SIG-M5 (cell line): ENCODE data around the gene CTTNBP2.

ENCODE experiments used
- DNase-seq: peaks from one replicate; lab custom pipeline; 2025; lab: John Stamatoyannopoulos, UW

The CTTNBP2 gene

GRCh38 chr7:117873310-117874190 lies at the start of gene CTTNBP2:
TSS of gene CTTNBP2 (minus strand) at chr7:117873441. CDS start at chr7:117873415, 26 bp downstream.
- no peak for DNase-seq

- no peak for DNase-seq
These were observed 43.1 kb upstream of the CTTNBP2 start for GRCh38 chr7:117916309-117916708.

GRCh38 chr7:117912421-117912820 lies 39.2 kb upstream of the CTTNBP2 start:
- no peak for DNase-seq

GRCh38 chr7:117908031-117908795 lies 35.0 kb upstream of the CTTNBP2 start:
- DNase-seq, result no peak

GRCh38 chr7:117907049-117907640 lies 33.9 kb upstream of the CTTNBP2 start:
- no peak for DNase-seq

GRCh38 chr7:117902314-117902889 lies 29.2 kb upstream of the CTTNBP2 start:
- no peak for DNase-seq

GRCh38 chr7:117901089-117901797 lies 28.0 kb upstream of the CTTNBP2 start:
- DNase-seq, result no peak

GRCh38 chr7:117896339-117896738 lies 23.1 kb upstream of the CTTNBP2 start:
- DNase-seq, result no peak

- no peak for DNase-seq
These were observed 22.0 kb upstream of the CTTNBP2 start for GRCh38 chr7:117895276-117895675.

- no peak for DNase-seq
These were observed 20.8 kb upstream of the CTTNBP2 start for GRCh38 chr7:117894037-117894436.

- DNase-seq, result no peak
These were observed 19.6 kb upstream of the CTTNBP2 start for GRCh38 chr7:117892821-117893220.

- DNase-seq, result no peak
These were observed 16.4 kb upstream of the CTTNBP2 start for GRCh38 chr7:117889611-117890010.

- DNase-seq, result no peak
These were observed 15.4 kb upstream of the CTTNBP2 start for GRCh38 chr7:117888627-117889026.

GRCh38 chr7:117882594-117882993 lies 9.4 kb upstream of the CTTNBP2 start:
- no peak for DNase-seq

GRCh38 chr7:117876761-117877160 lies 3.5 kb upstream of the CTTNBP2 start:
- no peak for DNase-seq

GRCh38 chr7:117875566-117875965 lies 2.3 kb upstream of the CTTNBP2 start:
- no peak for DNase-seq

- DNase-seq, result no peak
These were observed 1.0 kb upstream of the CTTNBP2 start for GRCh38 chr7:117874191-117874700.

- no peak for DNase-seq
These were observed 506 bp downstream of the CTTNBP2 start for GRCh38 chr7:117872561-117873309.

- no peak for DNase-seq
These were observed 1.3 kb downstream of the CTTNBP2 start for GRCh38 chr7:117871778-117872538.

- no peak for DNase-seq
These were observed 1.9 kb downstream of the CTTNBP2 start for GRCh38 chr7:117871401-117871777.
